SK-N-SH treated with all-trans-retinoic acid at 6 μM for 48 hours (cell line): ENCODE results near the gene MRPL34.

Experiments
- OSR1 ChIP-seq: fragments of 250-450 bp; sonication (Bioruptor Pico); IDR thresholded peaks from 2 replicates; pipeline ENCODE4 v1.8.0; 2022; ENCODE audit warnings: moderate library complexity, mild to moderate bottlenecking, inconsistent platforms
- TF ChIP-seq, protein P1 (sequence below): fragments of 250-450 bp; sonication (Bioruptor Pico); IDR thresholded peaks from 2 replicates; pipeline ENCODE4 v1.5.1; 2020; ENCODE audit warnings: low read depth, mild to moderate bottlenecking, moderate library complexity

DNA sequence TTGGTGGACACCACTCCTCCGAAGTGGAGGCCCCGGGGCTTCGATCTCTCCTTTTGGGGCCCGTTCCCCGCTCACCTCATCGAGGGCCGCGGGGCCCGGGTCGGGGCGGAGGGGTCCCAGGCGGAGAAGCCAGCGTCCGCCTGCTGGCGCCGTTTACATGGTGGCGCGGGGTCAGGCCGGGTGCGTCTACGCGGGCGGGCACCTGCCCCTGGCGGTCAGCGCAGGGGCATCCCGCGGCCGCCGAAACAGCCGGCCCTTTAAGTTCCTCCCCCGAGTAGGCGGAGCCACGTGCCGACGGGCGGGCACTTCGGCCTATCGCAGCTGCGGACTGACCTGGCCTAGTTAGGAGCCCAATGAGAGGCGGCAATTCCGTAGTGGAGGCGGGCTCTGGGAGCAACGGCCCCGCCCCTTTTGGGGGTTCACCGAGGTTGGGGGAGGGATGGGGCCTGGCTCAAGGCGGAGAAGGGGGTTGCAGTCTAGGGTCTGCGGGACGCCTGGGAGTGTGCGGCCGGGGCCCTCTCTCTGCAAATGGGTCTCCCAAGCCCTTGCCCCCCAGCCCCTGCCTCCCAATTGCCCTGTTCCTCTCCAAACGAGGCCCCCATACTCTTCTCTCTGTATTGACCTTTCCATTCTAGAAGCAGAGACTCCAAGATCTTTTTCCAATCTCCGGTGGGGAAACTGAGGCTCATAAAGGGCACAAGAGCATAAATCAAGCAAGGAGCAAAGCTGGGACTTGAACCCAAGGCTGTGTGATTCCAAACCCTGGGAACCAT is 2.3 kb upstream of the MRPL34 start, which contains the start of gene ABHD8:
- no peak for TF ChIP-seq OSR1 (CRISPR knock-in tag)
- TF ChIP-seq, protein P1, sequence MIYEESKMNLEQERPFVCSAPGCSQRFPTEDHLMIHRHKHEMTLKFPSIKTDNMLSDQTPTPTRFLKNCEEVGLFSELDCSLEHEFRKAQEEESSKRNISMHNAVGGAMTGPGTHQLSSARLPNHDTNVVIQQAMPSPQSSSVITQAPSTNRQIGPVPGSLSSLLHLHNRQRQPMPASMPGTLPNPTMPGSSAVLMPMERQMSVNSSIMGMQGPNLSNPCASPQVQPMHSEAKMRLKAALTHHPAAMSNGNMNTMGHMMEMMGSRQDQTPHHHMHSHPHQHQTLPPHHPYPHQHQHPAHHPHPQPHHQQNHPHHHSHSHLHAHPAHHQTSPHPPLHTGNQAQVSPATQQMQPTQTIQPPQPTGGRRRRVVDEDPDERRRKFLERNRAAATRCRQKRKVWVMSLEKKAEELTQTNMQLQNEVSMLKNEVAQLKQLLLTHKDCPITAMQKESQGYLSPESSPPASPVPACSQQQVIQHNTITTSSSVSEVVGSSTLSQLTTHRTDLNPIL (CRISPR knock-in tag): no peak
